IPS-NIHi11 (cell line): ENCODE results near the gene DCDC2.
"Not testable (repeated sequence)": the region's sequence is repeated elsewhere in the genome, so short reads cannot be mapped to it uniquely, and the experiment has no call there.

Experiments used
- DNase-seq: peaks from one replicate; pipeline ENCODE4 v3.0.0; 2012; ENCODE audit warnings: mixed read lengths, low spot score

Gene DCDC2

GRCh38 chr6:24324617-24325016, 33.2 kb downstream of the DCDC2 start:
- no peak for DNase-seq

DNA sequence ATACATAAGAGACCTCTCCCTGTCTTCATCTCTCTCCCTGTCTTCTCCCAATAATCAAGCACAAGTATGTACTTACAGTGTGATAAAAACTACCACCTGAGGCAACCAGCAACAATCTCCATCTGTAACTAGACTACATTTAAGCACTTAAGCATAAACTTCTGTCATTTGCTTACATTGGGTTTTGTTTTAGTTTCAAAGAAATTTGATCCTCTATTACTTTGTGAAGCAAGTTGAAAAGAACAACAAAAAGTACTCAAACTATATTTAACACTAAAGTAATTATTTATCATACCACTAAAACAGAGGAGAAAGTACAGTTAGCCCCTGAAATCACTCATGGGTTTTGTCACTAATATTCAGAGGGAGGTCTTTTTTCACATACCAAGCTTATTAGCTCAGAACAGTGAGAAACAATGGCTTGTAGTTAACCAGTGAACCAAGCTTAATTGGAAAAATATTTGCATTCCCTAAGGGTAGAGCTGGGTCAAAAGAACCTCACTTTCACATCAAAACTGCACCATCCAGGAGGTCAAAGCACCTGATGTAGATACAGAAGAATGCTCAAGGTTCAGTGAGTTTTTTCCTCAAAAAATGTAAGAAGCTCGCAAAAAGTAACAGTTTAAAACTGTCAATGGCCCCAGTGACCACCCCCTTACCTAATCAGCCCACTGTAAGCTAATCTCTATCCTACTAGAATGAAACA, 34.1 kb downstream of the DCDC2 start:
- DNase-seq: peak; percentile 15

DNA sequence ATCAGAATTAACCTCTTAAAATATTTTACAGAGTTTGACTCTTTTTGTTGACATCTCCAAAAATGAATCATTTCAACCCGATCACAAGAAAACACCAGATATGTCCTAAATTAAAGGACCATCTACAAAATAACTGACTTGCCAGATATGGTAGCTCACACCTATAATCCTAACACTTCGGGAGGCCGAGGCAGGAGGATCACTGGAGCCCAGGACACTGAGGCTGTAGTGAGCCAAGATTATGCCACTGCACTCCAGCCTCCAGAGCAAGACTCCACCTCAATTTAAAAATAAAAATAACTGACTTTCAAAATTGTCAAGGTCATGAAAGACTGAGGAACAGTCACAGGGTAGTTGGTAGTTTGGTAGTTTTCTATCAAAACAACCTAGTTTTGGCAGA, 34.9 kb downstream of the DCDC2 start:
- no peak for DNase-seq

GRCh38 chr6:24322446-24322845, 35.4 kb downstream of the DCDC2 start:
- not testable (repeated sequence) for DNase-seq

GRCh38 chr6:24321538-24322162, 36.2 kb downstream of the DCDC2 start:
- no peak for DNase-seq

DNA sequence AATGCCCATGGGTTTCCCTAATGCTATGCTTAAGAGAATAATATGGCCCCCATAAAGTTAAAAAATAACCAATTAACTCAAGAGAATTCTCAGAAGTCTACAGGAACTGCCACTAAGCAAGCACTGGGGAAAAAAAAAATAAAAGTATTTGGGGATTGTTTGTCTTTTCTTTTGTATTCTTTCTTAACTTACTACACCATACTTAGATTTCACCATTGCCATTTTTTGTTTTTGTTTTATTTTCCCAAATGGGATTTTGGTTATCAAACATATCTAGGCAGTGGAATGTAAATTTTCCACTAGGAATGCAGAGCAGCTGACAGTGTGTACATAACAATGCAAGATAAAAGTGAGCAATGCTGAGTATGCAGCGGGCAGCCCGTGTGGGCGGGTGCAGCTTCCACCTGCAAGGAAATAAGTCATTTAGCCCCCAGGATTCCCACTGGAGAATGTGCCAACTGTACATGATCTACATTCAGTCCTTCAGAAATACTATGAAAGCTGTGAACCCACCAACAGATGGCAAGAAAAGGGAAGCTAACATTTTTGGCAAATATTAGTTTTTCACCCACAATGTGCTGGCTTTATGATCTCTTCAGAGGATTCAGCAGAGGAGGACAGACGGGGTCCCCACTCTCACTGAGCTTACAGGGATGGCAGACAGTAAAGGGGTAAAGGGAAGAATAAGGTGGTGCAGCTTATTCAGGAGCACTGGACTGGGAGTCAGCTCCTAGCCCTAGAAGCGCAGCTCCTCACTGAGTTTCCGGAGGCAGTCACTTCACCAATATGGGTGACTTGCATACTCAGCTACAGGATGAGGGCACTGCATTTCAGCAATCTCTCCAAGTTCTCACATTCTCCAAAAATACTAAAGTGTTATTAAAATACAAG, 44.4 kb downstream of the DCDC2 start:
- DNase-seq: peak; percentile 44

DNA sequence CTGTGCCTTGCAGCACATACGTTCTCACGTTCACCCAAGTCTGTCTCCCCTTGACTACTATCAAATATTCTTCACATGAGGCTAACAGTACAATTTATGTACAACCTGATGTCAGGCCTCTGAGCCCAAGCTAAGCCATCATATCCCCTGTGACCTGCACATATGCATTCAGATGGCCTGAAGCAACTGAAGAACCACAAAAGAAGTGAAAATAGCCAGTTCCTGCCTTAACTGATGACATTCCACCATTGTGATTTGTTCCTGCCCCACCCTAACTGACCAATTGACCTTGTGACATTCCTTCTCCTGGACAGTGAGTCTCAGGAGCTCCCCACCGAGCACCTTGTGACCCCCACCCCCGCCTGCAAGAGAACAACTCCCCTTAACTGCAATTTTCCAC, 46.1 kb downstream of the DCDC2 start:
- DNase-seq: not testable (repeated sequence)

DNA sequence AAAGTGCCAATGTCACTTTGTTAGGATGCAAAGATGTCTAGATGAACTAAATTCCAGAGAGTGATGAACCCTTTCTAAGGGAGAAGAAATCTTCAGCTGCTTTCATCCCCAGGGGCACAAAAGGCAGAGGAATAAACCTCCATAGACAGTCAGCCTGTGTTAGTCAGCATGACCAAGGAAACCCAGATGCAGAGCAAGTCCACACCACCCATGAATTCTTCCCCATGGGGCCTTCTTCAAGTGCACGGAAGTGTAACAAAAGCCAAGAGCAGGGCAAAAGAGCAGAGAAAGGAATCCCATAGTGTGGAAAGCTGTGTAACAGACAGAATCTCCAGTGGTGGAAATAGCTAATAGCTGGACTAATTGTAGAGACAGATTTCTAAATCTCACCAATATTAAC, 50.0 kb downstream of the DCDC2 start:
- DNase-seq: no peak

- DNase-seq: no peak
Measured at GRCh38 chr6:24306936-24307335, 50.9 kb downstream of the DCDC2 start.

DNA sequence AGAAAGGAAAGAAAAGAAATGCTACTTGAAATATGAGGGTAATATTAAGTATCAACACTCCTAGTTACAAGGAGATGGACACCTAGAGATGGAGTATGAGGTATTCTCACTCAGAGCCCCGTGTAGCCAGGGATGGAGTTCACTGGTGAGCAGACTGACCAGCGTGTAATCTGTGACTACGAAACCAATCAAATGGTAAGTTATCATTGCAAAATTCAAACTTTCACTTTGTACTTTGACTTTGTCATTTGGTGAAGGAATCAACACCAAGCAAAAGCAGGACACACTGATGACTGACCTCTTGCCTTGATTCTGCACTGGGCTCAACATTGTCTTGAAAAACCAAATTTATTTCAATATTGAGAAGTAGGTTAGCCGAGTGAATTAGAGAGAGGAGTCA, 51.8 kb downstream of the DCDC2 start:
- no peak for DNase-seq

GRCh38 chr6:24296944-24297343, 60.9 kb downstream of the DCDC2 start:
- DNase-seq: no peak

GRCh38 chr6:24293852-24294251, 64.0 kb downstream of the DCDC2 start:
- DNase-seq: not testable (repeated sequence)

DNA sequence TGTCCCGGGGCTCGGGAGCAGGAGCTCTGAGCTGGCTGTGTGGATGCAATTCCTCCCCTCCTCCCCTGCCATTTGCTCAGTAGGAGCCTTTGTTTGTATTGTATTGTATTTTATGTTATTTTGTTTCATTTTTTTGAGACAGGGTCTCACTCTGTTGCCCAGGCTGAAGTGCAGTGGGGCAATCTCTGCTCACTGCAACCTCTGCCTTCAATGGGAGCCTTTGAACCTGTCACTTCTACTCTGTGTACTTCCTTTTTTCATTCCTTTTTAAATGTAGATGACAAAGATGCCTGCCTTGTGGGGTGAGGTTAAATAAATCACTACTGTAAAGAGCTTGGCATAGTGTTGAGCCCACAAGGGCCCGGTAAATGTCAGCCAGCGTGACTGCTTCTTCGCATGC, 70.6 kb downstream of the DCDC2 start:
- DNase-seq: no peak

- DNase-seq: no peak
Measured at GRCh38 chr6:24284006-24284405, 73.9 kb downstream of the DCDC2 start.

DNA sequence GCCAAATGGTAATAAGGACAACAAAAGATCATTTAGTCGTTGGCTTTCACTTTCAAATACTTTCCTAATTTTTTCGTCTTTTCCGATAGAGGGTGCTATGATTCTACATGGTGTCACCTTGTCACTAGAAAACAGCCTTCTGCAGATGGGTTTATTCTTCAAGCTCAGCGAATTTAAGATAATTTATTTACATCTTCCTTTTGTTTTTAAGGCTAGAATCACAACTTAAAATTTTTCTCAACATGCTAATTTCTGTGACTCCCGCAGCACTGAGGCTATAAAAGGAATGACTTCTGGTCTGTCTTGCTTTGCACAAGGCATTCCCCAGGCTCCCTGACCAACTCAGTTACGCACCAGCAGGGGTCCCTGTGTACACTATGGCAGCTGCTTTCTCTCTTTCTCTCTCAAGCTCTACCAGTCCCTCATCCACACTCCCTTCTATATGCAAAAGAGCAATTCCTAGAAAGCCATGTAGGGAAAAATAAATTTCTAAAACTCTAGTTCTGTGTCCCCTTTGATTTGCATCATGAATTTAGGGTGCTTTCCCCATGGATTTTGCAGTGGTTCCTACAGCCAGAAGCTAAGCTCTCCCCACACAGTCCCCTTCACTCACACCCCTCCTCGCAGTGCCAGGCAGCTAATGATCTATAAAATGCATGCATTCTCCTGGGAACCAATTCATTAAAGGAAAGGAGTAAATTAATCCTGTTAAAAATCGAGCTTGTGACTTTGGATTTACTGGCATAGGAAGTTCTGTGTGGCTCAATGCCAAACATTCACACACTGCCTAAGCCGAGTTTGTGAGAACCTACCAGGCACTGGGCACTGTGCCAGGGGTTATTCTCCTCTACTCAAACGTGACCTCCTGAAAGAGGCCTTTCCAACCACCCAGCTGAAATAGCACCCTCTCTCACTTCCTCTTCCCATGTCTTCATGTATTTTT, 74.5 kb downstream of the DCDC2 start:
- DNase-seq: peak; percentile 88

GRCh38 chr6:24274441-24275083, 83.3 kb downstream of the DCDC2 start:
- DNase-seq: no peak

GRCh38 chr6:24273096-24273870, 84.6 kb downstream of the DCDC2 start:
- no peak for DNase-seq

DNA sequence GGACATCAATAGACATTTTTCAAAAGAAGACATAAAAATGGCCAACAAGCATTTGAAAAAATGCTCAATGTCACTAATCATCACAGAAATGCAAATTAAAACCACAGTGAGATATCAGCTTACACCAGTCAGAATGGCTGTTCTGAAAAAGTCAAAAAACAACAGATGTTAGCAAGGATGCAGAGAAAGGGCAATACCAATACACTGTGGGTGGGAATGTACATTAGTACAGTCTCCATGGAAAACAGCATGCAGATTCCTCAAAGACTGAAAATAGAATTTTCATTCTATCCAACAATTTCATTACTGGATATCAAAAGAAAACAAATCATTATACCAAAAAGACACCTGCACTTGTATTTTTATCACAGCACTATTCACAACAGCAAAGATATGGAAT, 85.3 kb downstream of the DCDC2 start:
- no peak for DNase-seq

DNA sequence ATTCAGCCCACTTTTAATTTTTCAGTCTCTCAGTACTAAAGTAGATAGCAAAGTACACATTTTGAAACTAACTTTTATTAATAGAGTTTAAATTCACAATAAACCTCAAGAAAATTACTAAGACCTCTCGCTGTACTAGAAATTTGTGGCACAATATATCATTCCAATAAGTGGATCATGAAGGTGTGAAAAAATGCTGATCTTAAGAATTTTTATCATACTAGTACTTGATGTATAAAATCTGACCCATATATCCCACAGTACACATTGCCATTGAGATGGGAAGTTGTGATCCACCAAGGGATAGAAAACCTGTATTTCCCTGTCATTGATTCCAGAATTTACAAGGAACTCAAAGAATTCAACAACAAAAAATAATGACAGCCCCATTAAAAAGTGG, 85.7 kb downstream of the DCDC2 start:
- no peak for DNase-seq

DNA sequence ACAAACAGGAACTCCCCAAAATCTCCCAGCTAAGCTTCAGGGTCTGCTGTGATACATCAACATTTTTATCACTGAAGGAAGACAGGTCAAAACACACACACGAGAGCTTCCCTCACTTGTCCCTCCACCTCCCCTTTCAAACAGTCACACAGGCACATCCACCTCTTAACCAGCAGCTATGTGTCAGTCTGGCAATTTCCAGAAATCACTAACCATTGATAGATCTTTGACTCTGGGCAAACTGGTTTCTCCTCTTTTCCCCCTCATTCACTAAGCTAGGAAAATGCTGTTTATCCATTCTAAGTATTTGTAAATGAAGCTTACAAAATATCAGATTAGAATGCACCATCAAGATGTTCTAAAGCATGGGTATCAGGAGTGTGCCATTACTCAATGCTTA, 87.8 kb downstream of the DCDC2 start:
- no peak for DNase-seq
